ENCODE data around the gene PRKCD.
A peak's percentile ranks its signal among the peaks of the same experiment; 100 is the strongest.

Gene PRKCD

GRCh38 chr3:53232641-53233377 lies 71.8 kb downstream of the PRKCD start:
- peak overlapping the region; percentile 61 for H3K27ac Mint-ChIP-seq
- no peaks in the 10 kb centered on the region for H3K9me3 Mint-ChIP-seq
- no peak for TF ChIP-seq CTCF (IDR thresholded peaks at IDR 0.05)
- peaks cover 36% of the 10 kb centered on the region for H3K36me3 Mint-ChIP-seq (ENCODE audit: low read depth)
- H3K27me3 Mint-ChIP-seq (ENCODE audit: low read depth, poor library complexity) = no peaks in the 10 kb centered on the region
- no peak for DNase-seq
- H3K4me3 Mint-ChIP-seq = no peak overlapping the region
- no peaks in the 10 kb centered on the region for H3K4me1 Mint-ChIP-seq

GRCh38 chr3:53234130-53234840 lies 73.3 kb downstream of the PRKCD start:
- Mint-ChIP-seq H3K27me3 (ENCODE audit: low read depth, poor library complexity) (no peaks in the 10 kb centered on the region), H3K4me3 (no peak overlapping the region), H3K9me3 (no peaks in the 10 kb centered on the region), H3K4me1 (no peaks in the 10 kb centered on the region), H3K36me3 (ENCODE audit: low read depth) (peaks cover 32% of the 10 kb centered on the region), H3K27ac (peak overlapping the region; percentile 59)
- no peak for TF ChIP-seq CTCF (IDR thresholded peaks at IDR 0.05)
- no peak for DNase-seq

- no peak for DNase-seq
- H3K36me3 Mint-ChIP-seq (ENCODE audit: low read depth) = peaks cover 38% of the 10 kb centered on the region
- H3K9me3 Mint-ChIP-seq = no peaks in the 10 kb centered on the region
- no peak overlapping the region for H3K27ac Mint-ChIP-seq
- H3K27me3 Mint-ChIP-seq (ENCODE audit: low read depth, poor library complexity) = no peaks in the 10 kb centered on the region
- H3K4me3 Mint-ChIP-seq = no peak overlapping the region
- TF ChIP-seq CTCF (IDR thresholded peaks at IDR 0.05) = no peak
- H3K4me1 Mint-ChIP-seq = no peaks in the 10 kb centered on the region
These were observed 73.8 kb downstream of the PRKCD start for GRCh38 chr3:53234841-53235232.

GRCh38 chr3:53235545-53235944 lies 74.5 kb downstream of the PRKCD start:
- Mint-ChIP-seq H3K4me1 (no peaks in the 10 kb centered on the region), H3K4me3 (no peak overlapping the region)

GRCh38 chr3:53236112-53236841 lies 75.3 kb downstream of the PRKCD start:
- no peak overlapping the region for H3K4me3 Mint-ChIP-seq
- peak overlapping the region; percentile 95 for H3K27ac Mint-ChIP-seq
- DNase-seq = no peak
- no peaks in the 10 kb centered on the region for H3K27me3 Mint-ChIP-seq (ENCODE audit: low read depth, poor library complexity)
- H3K4me1 Mint-ChIP-seq = no peaks in the 10 kb centered on the region
- no peaks in the 10 kb centered on the region for H3K9me3 Mint-ChIP-seq
- H3K36me3 Mint-ChIP-seq (ENCODE audit: low read depth) = peaks cover 45% of the 10 kb centered on the region
- no peak for TF ChIP-seq CTCF (IDR thresholded peaks at IDR 0.05)

More at GRCh38 chr3:53235545-53235944, 74.5 kb downstream of the PRKCD start:
- Mint-ChIP-seq H3K27ac (peak overlapping the region; percentile 61), H3K36me3 (ENCODE audit: low read depth) (peaks cover 45% of the 10 kb centered on the region), H3K27me3 (ENCODE audit: low read depth, poor library complexity) (no peaks in the 10 kb centered on the region), H3K9me3 (no peaks in the 10 kb centered on the region)
- no peak for TF ChIP-seq CTCF (IDR thresholded peaks at IDR 0.05)
- no peak for DNase-seq

Data from nephron progenitor cell (in vitro differentiated cells).